HG03460 (cell line): Measurements from ENCODE around the gene SFXN2.
"Not testable (repeated sequence)": the region's sequence is repeated elsewhere in the genome, so short reads cannot be mapped to it uniquely, and the experiment has no call there.

Experiments used
- ATAC-seq: cut with Tn5 transposase; IDR thresholded peaks from one replicate; pipeline ENCODE4 v1.9.1; 2021; ENCODE audit not compliant: unreplicated experiment

SFXN2 gene

DNA sequence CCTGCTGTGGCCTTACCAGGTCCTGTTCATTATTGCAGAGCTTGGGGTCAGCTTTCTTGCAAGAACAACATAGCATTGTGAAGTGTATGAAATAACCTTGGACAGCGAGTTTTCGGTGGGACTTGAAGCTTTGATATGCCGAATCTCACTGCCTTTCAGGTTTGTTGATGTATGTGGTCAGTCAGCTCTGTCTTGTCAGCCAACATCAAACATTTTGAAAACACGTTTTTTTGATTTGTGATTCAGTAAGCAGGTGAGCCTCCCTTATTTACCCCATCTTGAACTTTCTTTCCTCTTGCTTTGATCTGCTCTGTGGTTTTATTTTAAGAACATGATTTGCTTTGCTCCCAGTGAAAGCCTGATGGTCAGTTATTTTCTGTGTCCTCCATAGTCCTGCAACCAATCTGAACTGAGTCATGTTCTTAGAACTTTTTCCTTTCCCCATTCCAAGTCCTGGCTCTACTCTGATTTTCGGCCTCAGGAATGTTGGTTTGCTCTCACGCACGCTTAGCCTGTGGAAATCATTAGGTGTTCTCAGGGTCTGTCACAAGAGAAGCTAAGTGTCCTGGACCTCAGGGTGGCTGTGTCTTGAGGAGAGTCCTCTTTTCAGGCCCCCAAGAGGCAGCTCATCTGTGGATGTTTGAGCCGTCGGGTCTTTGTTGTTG lies 38.0 kb downstream of the SFXN2 start:
- no peak for ATAC-seq

DNA sequence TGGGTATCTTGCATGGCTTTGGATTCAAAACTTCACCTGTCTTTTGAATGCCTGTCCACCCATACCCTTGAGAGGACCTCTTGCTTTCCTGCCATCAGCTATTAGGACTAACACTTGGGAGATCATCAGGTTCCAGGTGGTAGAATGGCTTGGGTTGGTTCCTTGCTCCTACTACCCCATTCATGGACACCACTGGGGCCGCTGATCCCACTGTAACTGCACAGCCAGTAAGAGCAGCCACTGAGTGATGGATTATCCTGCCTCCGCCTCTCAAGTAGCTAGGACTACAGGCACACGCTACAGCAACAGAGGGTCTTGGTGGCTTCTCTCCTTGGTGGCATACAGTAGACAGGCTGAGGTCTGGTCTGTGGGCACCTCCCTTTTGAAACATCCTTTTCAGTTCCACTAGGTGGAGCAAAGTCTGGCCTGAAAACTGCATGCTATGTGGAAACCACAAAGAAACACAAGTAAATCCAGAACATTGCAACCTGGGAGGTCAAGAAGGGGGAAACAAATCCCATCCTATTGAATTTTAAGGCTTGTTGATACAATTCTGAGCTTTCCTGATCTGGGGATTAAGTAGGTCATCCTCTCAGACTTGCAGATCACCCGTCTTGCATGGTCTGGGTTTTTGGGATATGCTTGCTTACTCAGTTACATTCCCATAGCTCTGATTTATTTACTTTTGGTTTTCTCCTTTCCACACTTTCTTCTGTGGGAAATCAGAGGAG lies 38.7 kb downstream of the SFXN2 start:
- ATAC-seq, result no peak

DNA sequence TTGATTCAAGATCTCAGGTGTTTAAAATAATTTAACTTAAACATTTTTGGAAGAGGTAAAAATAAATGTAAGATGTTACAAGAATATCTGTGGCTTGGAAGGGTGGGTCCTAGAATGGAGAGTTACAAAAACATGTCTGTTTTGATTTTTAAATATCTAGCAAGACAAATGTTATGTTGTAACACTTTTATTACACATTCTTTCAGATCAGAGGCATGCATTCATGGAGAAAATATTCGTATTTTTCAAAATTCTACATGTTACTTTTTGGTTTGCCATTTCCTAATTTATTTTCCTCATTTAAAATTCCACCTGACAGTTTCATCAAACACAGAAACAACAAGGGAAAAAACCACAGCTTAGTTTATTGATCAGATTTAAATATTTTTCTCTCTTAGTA lies 39.3 kb downstream of the SFXN2 start:
- ATAC-seq, result no peak

DNA sequence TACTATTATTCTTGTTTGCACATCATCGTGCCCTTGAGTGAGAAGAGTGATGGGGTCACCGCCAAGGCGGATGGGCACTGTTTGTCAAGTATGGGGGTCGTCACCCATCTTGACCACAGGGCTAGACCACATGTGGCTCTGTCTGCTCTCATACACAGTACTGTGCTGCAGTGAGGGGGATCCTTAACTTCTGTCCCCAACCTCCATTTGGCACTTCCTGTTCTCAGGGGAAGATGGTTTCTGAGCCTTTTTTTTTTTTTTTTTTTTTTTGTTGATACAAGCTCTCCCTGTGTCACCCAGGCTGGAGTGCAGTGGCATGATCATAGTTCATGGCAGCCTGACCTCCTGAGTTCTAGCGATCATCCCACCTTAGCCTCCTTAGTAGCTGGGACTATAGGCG lies 42.9 kb downstream of the SFXN2 start:
- ATAC-seq, result no peak

DNA sequence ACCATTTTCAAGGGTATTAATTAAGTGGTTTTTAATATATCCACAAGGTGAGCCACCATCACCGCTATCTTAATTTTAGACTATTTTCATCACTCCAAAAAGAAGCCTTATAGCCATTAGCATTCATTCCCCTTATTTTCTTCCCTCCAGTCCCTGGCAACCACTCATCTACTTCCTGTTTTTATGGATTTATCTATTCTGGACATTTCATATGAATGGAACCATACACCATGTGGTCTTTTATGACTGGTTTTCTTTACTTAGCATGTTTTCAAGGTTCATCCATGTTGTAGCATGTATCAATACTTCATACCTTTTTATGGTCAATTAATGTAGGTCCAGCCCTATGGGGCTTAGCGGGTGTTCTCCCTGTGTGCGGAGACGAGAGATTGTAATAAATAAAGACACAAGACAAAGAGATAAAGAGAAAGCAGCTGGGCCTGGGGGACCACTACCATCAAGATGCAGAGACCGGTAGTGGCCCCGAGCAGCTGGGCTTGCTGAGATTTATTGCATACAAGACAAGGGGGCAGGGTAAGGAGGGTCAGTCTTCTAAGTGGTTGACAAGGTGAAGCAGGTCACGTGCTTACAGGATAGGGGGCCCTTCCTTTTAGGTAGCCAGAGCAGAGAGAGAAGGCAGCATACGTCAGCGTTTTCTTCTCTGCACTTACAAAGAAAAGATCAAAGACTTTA lies 44.0 kb downstream of the SFXN2 start:
- ATAC-seq, result no peak

DNA sequence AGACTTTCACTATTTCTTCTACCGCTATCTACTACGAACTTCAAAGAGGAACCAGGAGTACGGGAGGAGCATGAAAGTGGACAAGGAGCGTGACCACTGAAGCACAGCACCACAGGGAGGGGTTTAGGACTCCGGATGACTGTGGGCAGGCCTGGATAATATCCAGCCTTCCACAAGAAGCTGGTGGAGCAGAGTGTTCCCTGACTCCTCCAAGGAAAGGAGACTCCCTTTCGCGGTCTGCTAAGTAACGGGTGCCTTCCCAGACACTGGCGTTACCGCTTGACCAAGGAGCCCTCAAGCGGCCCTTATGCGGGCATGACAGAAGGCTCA lies 44.5 kb downstream of the SFXN2 start:
- not testable (repeated sequence) for ATAC-seq

DNA sequence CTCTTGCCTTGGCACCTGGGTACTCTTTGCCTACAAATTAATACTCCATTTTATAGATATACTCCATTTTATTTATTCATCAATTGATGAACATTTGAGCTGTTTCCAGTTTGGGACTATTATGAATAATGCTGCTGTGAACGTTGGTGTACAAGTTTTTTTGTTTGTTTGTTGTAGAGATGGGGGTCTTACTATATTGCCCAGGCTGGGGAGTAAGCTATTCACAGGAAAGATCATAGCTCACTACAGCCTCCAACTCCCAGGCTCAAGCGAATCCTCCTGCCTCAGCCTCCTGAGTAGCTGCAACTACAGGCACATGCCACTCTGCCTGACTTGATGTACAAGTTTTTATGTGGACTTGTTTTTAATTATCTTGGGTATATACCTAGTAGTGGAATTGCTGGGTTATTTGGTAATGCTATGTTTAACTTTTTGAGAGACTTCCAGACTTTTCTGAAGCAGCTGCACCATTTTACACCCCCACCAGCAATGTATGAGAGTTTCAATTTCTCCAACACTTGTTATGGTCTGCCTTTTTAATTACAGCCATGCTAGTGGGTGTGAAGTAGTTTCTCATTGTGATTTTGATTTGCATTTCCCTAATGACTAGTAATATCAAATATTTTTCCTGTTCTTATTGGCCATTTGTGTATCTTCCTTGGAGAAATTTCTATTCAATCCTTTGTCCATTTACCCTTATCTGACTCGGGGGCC lies 45.2 kb downstream of the SFXN2 start:
- no peak for ATAC-seq

DNA sequence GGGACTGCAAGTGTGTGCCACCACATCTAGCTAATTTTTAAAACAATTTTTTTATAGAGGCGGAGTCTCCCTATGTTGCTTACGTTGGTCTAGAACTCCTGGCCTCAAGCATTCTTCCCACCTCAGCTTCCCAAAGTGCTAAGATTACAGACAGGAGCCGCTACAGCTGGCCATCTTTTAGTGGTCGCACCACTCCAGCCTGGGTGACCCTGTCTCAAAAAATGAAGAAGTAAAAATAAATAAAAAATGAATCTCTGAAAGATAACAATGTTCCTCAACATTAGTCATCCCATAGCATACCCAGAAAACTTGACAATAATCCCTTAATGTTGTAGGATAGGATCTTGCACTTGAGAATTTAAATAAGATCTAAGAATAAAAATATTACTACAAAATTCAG lies 47.5 kb downstream of the SFXN2 start:
- no peak for ATAC-seq

DNA sequence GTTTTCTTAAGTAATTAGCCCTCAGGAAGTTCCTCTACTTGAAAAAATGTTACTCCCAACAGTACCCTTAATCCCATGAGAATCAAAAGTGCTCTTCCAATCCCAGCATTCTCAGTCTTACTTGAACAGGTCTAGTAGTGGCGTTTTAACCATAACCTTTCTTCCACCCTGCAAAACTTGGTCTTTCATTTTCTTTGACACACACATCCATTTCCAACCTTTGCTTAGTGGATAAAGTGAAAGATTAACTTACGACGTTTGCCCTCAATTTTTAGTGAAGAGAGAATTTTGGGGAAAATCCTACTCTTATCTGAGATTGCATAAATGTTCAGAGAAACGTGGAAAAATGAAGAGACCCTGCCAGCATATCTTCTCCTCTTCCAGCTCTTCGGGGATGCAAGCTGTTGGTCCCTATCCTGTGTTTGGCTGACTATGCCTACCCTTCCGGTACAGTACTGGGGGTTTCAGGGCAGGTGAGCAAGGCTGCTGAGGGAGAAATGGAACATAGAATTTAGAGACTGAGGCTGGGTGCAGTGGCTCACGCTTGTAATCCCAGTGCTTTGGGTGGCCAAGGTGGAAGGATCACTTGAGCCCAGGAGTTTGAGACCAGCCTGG lies 48.1 kb downstream of the SFXN2 start:
- ATAC-seq, result no peak

DNA sequence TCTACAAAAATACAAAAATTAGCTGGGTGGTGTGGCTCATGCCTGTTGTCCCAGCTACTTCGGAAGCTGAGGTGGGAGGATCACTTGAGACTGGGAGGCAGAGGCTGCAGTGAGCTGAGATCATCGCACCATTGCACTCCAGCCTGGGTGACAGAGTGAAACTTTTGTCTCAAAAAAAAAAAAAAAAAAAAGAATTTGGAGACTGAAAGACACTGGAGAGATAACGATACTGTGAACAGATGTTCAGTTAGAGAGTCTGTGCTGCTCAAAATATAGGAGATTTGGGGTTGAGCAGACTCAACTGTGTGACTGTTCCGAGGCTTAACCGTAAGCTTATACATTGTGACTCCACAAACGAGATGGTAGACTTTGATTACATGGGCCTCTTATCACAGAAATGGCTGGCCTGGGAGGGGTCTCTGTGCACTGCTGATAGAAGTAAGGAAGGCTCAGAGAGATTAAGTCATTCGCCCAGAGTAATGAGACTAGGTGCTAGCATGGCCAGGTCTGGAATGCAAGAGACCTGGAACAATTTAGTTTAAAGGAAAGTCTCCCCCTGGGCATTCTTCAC lies 48.7 kb downstream of the SFXN2 start:
- no peak for ATAC-seq

DNA sequence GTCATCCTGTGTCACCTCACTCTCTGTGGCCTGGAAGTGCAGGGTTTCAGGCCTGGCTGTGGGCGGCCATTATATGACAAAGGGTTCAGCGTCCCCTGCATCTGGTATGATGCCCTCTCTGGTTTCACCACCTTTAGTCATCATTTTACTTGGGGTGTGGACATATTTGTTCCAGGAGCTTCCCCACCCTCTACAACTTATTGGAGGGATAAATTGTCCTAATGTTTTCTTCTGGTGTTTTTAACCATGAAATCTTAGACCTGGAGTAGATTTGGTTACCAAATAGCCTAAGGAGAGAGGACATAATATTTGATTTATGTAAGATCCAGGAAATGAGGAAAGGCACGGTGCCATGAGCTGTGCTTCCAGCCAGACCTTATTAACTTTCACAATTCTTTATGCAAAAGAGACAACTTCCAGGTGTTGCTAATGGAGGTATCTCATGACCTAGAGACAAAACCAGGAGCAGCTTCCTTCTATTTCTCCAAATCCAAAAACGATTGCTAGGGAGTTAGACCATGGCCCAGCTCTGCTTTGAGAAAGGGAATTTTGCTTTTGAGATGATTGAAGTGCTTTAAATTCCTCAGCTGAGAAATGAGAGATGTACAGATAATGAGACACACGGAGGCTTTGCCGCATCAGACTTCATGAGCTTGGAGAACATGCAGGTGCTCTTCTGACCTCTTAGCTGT lies 50.2 kb downstream of the SFXN2 start:
- ATAC-seq, result no peak

DNA sequence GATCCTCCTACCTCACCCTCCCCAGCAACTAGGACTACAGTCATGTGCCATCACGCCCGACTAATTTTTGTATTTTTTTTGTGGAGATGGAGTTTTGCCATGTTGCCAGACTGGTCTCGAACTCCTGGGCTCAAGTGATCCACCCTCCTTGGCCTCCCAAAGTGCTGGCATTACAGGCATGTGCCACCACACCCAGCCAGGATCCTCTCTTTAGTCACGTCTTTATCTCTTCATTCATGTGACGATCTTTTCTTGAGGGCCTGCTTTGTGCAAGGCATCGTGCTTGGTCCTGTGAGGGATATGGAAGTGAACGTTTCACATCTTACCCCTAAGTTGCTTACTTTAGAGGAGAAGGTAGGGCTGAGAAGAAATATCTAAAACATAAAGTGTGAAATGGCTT lies 50.9 kb downstream of the SFXN2 start:
- no peak for ATAC-seq

DNA sequence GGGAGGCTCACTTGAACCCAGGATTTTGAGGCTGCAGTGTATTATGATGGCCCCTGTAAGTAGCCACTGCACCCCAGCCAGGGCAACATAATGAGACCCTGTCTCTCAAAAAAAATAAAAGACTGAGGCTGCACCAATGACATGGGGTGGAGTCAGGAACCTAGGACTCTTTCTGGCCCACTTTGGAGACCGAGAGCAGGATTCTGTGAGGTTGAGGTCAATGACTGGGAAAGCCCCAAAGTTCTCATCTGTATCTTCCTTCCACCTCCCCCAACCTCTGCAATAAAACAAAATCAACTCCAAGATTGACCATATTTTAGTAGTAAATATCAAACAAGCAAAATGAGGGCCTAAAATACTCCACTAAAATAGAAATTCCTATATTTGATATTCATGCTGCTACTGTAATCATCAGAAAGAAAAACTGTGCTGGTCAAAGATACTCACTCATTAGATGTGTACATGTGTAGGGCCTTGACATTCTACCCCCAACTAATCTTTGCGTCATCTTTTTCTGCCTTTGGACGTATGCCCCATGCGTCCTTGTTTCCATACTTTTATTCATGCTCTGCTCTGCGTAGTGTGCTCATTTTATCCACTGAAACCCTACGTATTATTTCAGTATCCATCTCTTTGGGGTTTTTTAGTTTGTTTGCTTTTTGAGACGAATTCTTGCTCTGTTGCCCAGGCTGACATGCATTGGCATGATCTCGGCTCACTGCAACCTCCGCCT lies 53.2 kb downstream of the SFXN2 start:
- ATAC-seq, result no peak

DNA sequence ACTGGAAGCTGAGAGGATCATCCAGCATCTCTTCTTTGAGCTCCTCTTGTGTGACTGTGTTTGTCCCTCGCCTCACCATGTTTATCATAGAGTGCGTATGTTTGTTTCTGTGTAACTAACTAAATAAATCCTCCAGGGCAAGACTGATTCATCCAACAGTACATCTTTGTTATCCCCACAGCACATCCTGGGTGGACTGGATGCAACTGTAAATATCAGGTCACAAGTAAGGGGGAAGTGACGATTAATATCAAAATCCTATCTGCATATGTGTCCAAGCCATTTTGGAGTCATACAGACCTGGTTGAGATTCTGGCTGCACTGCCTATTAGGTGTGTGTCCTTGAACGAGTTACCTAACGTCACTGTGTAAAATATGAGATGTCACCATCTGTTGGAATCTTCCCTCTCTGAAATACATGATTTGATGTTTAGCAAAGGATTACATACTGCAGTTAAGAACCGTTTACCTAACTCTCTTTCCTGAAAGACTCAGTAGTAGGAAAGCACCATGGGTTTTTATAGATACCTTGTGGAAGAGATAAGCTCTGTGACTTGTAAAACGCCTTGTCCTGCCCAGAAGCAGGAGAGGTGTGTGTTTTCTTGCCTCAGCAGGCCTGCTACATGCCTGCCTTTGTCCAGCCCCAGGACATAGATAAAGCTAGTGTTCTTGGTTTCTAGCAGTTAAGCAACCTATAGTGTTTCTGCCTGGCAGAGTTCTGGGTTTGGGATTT lies 55.1 kb downstream of the SFXN2 start:
- ATAC-seq, result no peak

DNA sequence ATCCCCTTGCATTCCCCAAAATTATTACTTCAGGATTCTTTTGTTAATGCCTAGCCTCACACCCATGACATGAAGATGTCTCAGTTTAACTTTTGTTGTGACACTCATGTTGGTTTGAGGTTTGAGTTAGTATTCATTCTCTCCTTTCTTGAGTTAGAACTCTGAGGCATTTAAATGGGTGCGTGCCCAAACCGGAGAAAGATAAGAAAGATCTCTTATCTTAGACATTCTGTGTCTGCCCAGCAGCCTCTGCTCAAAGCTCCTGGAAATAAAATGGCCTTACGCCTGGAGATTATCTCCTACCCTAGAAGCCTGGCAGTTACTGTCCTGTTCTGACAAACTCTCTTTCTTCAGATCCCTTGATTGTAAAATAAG lies 55.7 kb downstream of the SFXN2 start:
- no peak for ATAC-seq

DNA sequence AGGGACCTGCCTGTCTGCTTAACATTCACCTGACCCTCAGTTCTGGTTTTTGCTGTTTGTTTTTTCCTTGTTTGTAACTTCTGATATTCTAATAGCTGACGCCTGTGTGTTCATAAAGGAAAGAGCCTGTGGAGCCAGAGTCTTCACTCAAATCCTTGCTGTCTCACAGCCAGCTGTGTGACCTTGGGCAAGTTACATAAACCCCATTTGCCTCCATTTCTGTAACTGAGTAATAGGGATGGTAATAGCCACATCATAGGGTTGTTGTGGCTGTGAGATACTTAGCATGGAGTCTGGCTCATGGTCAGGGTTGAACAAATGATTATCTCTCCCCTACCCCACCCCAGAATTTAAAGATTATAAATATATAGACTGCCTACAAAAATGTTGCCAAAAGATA lies 56.4 kb downstream of the SFXN2 start:
- no peak for ATAC-seq

DNA sequence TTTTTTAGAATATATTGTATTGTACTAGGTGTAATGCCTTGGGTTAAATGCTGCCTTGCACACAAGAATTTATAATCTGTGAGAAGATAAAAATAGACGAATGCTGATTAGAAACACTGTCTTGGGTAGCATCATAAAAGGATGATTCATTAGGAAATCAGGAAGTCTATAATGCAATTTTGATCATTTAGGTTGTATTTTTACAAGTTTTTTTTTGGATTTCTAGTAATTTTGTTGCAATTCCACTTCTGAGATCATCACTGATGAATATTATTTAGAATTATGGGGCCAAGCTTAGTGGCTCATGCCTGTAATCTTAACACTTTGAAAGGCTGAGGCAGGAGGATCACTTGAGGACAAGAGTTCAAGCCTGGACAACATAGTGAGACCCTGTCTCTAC lies 58.9 kb downstream of the SFXN2 start:
- ATAC-seq, result no peak

DNA sequence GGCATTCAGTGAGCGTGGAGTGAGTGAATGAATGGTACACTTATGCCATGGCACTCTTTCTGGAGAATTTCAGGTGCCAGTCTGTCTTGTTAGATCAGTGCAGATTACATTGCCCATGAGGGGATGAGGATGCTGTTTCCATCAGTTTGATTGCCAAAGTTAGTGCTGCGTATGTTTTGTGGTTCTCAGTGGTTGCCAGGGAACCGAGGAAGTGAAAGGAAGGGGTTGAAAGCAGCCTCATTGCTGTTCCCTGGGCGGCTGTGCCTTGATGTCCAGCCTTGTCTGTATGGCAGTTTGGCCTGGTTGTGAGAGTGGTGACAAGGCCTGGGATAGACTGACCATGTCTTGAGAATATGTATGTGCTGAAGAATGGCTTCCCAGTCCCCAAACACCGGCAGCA lies 59.5 kb downstream of the SFXN2 start:
- no peak for ATAC-seq
